ENCODE results near the gene COPA.
"Not testable (repeated sequence)": the region's sequence is repeated elsewhere in the genome, so short reads cannot be mapped to it uniquely, and the experiment has no call there.

Gene COPA

DNA sequence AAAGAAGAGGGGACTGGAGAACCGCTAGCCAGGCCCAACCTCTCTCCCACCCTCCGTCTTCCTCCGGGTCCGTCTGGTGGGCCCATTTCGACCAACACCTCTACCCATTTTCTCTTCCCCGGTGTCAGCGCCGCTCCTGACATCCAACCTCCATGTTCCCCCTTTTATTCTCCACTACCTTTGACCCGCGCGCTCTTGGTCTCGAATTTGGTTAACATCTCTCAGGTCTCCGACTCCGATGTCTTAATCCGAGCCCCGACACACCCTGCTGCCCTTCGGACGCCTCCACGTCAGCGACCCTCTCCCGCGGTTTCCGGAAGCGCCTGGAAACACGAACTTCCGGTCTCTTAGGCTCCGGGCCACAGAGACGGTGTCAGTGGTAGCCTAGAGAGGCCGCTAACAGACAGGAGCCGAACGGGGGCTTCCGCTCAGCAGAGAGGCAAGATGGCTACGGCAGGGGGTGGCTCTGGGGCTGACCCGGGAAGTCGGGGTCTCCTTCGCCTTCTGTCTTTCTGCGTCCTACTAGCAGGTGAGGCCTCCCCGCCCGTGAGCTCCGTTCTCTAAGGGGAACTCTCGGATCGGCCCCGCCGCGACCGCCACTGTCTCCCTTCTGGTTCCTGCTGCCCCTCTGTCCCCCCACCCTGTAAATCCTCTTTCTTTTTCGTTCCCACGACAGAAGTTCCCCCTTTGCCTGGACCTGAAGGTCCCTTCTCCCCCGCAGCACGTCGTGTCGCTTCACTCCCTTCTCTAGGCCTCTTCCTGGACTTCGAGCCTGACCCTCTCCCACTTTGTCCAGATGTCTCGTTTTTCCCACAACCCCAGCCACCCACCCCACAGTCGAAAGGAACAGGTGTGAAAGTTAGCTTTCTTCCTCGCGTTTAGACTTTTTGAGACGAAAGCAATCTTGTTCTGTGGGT is at the start of gene COPA, which contains the start of gene NCSTN:
TSS of gene COPA (minus strand) at position 298 of the 917 bp plus-strand sequence. CDS start at position 218, 80 bp downstream.
TSS of gene NCSTN (plus strand) at position 431 of the 917 bp plus-strand sequence. CDS start at position 445, 14 bp downstream.
- H3K27ac Mint-ChIP-seq = peak within 1 kb of the TSS; percentile 99
- H3K9me3 Mint-ChIP-seq = no peaks in the 10 kb centered on the region
- peaks cover 36% of the 10 kb centered on the region for H3K4me1 Mint-ChIP-seq (ENCODE audit: low read depth)
- peak; percentile 91 for DNase-seq (ENCODE audit: low spot score)
- H3K36me3 Mint-ChIP-seq (ENCODE audit: low read depth) = peaks cover 36% of the 10 kb centered on the region
- H3K27me3 Mint-ChIP-seq (ENCODE audit: low read depth) = no peaks in the 10 kb centered on the region
- H3K4me3 Mint-ChIP-seq = peak within 1 kb of the TSS; percentile 98

DNA sequence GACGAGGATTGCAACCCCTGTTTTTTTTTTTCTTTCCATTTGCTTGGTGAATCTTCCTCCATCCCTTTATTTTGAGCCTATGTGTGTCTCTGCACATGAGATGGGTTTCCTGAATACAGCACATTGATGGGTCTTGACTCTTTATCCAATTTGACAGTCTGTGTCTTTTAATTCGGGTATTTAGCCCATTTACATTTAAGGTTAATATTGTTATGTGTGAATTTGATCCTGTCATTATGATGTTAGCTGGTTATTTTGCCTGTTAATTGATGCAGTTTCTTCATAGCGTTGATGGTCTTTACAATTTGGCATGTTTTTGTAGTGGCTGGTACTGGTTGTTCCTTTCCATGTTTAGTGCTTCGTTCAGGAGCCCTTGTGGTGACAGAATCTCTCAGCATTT is 45.4 kb upstream of the COPA start:
- DNase-seq (ENCODE audit: low spot score); H3K36me3 Mint-ChIP-seq (ENCODE audit: low read depth); H3K27ac Mint-ChIP-seq; H3K4me1 Mint-ChIP-seq (ENCODE audit: low read depth); H3K4me3 Mint-ChIP-seq; H3K9me3 Mint-ChIP-seq: not testable (repeated sequence)
- H3K27me3 Mint-ChIP-seq (ENCODE audit: low read depth) = peaks cover 50% of the 10 kb centered on the region

DNA sequence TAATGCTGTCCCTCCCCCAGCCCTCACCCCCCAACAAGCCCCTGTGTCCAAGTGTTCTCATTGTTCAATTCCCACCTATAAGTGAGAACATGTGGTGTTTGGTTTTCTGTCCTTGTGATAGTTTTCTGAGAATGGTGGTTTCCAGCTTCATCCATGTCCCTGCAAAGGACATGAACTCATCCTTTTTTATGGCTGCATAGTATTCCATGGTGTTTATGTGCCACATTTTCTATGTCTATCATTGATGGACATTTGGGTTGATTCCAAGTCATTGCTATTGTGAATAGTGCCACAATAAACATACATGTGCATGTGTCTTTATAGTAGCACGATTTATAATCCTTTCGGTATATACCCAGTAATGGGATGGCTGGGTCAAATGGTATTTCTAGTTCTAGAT is 41.8 kb upstream of the COPA start:
- not testable (repeated sequence) for H3K4me1 Mint-ChIP-seq (ENCODE audit: low read depth); H3K9me3 Mint-ChIP-seq; H3K36me3 Mint-ChIP-seq (ENCODE audit: low read depth); H3K27ac Mint-ChIP-seq; H3K4me3 Mint-ChIP-seq; DNase-seq (ENCODE audit: low spot score)
- peaks cover 44% of the 10 kb centered on the region for H3K27me3 Mint-ChIP-seq (ENCODE audit: low read depth)

DNA sequence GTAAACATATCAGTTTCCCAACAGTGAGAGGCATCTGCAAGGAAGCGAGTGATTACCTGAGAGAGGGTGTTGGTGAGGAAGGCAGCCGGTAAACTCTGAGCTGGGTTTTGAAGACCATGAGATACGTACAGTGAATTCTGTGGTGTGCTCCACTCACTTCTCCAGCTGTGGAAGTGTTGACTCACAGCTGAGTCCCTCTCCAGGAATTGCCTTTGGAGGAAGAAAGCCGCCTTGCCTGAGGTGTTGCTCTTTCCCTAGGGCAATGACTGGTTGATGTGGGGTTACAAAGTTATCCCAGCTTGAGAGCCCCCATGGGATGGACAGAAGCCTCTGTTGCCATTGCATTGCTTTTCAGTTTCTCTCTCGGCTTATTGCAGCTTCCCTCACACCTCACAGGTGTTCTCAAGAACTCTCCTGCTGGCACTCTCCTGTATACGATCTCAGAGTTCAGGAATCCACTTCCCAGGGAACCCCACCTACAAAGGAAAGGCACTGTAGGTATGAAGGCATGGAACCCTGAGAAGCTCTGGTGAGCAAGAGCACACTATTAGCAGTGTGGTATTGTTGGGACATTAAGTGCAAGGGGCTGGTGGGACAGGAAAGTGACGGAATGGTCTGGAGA is 34.6 kb upstream of the COPA start:
- H3K4me1 Mint-ChIP-seq (ENCODE audit: low read depth) = peaks cover 14% of the 10 kb centered on the region
- DNase-seq (ENCODE audit: low spot score) = no peak
- no peak overlapping the region for H3K27ac Mint-ChIP-seq
- H3K36me3 Mint-ChIP-seq (ENCODE audit: low read depth) = no peaks in the 10 kb centered on the region
- H3K9me3 Mint-ChIP-seq = no peaks in the 10 kb centered on the region
- H3K27me3 Mint-ChIP-seq (ENCODE audit: low read depth) = peaks cover 10% of the 10 kb centered on the region
- H3K4me3 Mint-ChIP-seq = no peak overlapping the region

DNA sequence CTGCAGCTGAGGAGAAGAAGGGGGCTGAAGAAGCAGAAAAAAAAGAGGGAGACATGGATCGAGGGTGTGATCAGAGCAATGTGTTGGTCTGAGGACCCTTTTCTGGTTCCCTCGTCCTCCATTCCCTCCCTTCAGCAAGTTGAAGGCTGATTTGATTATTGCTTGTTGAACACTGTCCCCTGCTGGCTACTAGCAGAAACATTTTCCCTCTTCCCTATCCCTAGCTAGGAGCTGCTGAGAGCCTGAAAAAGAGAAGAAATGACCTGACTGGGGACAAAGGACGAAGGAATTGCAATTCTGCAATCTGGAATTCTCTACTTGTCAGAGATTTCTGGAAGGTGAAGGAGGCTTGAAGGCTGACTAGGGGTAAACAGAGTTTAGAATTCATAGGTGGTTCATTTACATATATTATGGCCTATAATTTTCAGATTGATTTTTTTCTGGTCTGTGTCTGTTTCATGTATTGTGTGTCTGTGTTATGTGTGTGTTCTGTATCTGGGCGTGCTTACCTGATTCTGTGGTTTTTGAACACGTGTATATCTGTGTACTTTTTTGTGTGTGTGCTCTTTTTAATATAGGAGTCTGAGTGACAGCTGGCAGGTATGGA is 33.6 kb upstream of the COPA start:
- Mint-ChIP-seq H3K4me1 (ENCODE audit: low read depth) (peaks cover 14% of the 10 kb centered on the region), H3K27me3 (ENCODE audit: low read depth) (peaks cover 10% of the 10 kb centered on the region), H3K9me3 (no peaks in the 10 kb centered on the region), H3K4me3 (peak overlapping the region; percentile 27), H3K36me3 (ENCODE audit: low read depth) (no peaks in the 10 kb centered on the region), H3K27ac (no peak overlapping the region)
- DNase-seq (ENCODE audit: low spot score) = peak; percentile 27

DNA sequence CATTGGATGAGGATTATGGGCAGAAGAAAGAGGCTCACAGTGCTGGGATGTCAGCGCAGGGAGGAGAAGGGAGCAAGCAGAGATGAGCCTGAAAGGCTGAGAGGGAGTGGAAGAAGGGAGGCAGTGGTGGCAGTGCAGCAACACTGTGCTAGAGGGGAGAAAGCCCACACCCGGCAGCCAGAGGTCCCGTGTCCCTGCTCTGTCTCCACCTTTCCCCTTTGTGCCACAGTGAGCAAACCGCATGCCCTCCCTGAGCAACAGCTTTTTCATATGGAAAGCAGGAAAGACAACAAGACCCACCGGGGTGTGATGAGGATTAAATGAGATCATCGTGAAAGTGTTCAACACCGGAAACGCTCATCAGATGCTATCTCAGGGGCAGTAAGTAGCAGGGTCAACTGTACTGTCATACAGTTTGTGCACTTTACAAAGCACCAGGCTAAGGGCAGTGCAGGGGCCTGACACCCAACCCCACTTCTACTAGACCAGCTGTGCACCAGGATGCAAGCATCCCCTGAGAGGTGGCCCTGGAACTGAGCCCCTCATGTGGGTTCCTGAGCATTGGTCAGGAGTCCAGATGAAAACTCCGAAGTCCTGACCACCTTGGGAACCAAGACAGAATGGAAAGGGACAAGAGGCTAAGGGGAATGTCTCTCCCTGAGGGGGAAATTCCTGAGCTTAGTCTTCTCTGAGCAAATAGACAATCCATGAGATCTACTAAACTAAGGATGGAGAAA is 32.9 kb upstream of the COPA start:
- H3K27ac Mint-ChIP-seq = peak overlapping the region; percentile 64
- peak; percentile 30 for DNase-seq (ENCODE audit: low spot score)
- peaks cover 14% of the 10 kb centered on the region for H3K4me1 Mint-ChIP-seq (ENCODE audit: low read depth)
- peak overlapping the region; percentile 27 for H3K4me3 Mint-ChIP-seq
- peaks cover 10% of the 10 kb centered on the region for H3K27me3 Mint-ChIP-seq (ENCODE audit: low read depth)
- H3K36me3 Mint-ChIP-seq (ENCODE audit: low read depth) = no peaks in the 10 kb centered on the region
- no peaks in the 10 kb centered on the region for H3K9me3 Mint-ChIP-seq

DNA sequence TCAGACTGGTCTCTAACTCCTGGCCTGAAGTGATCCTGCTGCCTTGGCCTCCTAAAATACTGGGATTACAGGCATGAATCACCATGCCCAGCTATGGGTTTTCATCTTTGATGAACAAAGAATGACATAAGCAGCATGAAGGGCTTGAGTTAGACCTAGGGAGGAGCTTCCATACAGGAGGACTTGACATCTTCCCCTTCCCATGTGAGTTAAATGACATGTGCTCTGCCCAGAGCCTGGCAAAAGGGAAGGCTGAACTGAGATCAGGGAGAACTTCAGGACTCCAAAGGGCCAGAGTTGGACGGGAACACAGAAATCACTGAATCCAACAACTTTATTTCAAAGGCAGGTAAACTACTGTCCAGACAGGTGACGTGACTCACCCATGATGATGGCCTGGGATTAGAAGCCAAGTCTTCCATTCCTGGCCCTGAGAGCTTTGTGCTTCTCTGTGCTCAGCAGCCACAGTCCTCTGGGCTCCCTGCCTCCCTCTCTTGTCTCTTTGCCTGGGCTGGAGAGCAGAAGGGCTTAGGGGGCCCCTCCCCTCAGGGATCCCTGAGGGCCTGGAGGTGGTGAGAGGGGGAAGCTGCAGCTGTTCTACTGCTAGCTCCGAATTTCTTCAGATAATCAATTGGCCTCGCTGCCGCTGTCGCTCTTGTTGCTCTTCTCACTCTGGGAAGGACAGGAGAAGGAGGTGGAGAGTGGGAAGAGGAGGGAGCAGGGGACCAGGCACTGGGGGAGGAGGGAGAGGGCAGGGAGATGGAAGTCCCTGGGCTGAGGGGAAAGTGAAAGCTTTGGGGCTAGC is 31.5 kb upstream of the COPA start:
- Mint-ChIP-seq H3K27ac (no peak overlapping the region), H3K36me3 (ENCODE audit: low read depth) (no peaks in the 10 kb centered on the region), H3K9me3 (no peaks in the 10 kb centered on the region), H3K27me3 (ENCODE audit: low read depth) (peaks cover 10% of the 10 kb centered on the region), H3K4me3 (no peak overlapping the region), H3K4me1 (ENCODE audit: low read depth) (peaks cover 14% of the 10 kb centered on the region)
- DNase-seq (ENCODE audit: low spot score) = no peak

DNA sequence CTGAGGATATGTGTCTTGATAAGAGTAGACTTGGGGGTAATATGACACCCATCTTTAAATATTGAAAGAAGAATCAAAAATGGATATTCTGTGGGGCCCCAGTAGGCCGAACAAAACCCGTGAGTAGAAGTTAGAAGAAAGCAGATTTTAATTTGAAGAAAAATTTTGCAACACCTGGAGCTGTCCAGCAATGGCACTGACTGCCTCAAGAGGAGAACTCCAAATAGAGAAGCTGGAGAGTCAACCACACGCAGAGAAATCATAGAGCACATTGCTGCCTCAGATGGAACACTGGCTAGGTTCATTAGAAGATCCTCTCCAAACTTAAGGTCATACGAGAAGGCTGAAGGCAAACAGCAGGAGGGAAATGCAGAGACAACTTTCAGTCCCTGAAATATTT is 30.6 kb upstream of the COPA start:
- peaks cover 14% of the 10 kb centered on the region for H3K4me1 Mint-ChIP-seq (ENCODE audit: low read depth)
- H3K36me3 Mint-ChIP-seq (ENCODE audit: low read depth) = no peaks in the 10 kb centered on the region
- H3K27ac Mint-ChIP-seq = no peak overlapping the region
- peaks cover 6% of the 10 kb centered on the region for H3K27me3 Mint-ChIP-seq (ENCODE audit: low read depth)
- DNase-seq (ENCODE audit: low spot score) = no peak
- no peak overlapping the region for H3K4me3 Mint-ChIP-seq
- H3K9me3 Mint-ChIP-seq = no peaks in the 10 kb centered on the region

DNA sequence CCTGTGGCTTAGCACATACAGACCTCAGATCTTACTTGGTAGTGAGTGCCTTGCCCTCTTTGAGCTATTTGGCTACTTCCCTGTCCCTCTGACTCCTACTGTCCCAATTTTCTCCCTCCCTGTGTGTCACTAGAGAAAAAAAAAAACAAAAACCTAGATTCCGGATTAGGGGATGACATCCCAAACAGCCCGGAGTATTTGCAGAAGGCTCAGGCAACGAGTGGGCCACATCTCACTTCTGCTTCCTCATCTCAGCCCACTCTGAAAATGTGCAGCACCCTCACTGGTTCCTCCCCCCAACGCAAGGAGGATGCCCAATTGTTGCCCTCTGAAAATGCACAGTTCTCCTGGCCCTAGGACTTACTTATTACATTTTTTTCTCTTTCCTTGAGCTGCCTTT is 28.7 kb upstream of the COPA start:
- Mint-ChIP-seq H3K36me3 (ENCODE audit: low read depth) (no peaks in the 10 kb centered on the region), H3K27me3 (ENCODE audit: low read depth) (peaks cover 5% of the 10 kb centered on the region), H3K27ac (no peak overlapping the region), H3K9me3 (no peaks in the 10 kb centered on the region), H3K4me1 (ENCODE audit: low read depth) (peaks cover 21% of the 10 kb centered on the region), H3K4me3 (no peak overlapping the region)
- no peak for DNase-seq (ENCODE audit: low spot score)

DNA sequence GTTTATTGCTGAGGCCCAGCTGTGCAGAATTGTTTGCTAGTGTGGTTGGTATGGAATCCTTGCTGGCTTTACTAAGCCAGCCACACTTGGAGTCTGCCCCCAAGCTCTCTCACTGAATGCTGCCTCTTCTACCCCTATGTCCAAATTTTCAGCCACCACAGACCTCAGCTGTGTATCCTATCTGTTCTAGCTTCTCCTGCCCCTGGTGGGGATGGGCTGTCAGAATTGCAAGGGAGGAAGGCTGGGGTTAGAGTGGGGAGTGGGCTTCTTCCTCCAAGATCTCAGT is 28.2 kb upstream of the COPA start:
- Mint-ChIP-seq H3K4me1 (ENCODE audit: low read depth) (peaks cover 18% of the 10 kb centered on the region), H3K4me3 (no peak overlapping the region), H3K36me3 (ENCODE audit: low read depth) (no peaks in the 10 kb centered on the region), H3K27me3 (ENCODE audit: low read depth) (peaks cover 5% of the 10 kb centered on the region), H3K27ac (no peak overlapping the region), H3K9me3 (no peaks in the 10 kb centered on the region)
- DNase-seq (ENCODE audit: low spot score) = no peak

DNA sequence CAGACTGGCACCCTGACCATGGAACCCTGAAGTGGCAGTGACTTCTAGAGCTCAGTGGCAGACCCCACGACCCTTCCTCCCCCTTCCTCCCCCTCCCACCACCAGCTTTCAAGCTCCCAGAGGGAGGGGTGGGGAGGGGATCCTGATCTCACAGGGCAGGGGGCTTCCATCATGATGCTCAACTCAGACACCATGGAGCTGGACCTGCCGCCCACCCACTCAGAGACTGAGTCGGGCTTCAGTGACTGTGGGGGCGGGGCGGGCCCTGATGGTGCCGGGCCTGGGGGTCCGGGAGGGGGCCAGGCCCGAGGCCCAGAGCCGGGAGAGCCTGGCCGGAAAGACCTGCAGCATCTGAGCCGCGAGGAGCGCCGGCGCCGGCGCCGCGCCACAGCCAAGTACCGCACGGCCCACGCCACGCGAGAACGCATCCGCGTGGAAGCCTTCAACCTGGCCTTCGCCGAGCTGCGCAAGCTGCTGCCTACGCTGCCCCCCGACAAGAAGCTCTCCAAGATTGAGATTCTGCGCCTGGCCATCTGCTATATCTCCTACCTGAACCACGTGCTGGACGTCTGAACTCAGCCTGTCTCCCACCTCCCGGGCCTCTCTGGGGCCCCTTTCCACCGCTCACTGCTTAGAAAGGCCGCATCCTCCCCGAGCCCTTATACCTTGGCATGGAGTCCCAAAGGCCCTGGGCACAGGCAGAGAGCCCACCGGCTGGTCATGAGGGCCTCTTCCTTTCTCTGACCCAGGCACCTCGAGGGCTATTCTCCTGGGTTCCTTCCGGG is 27.7 kb upstream of the COPA start:
- Mint-ChIP-seq H3K27me3 (ENCODE audit: low read depth) (peaks cover 5% of the 10 kb centered on the region), H3K27ac (no peak overlapping the region), H3K36me3 (ENCODE audit: low read depth) (no peaks in the 10 kb centered on the region), H3K4me3 (no peak overlapping the region), H3K4me1 (ENCODE audit: low read depth) (peaks cover 12% of the 10 kb centered on the region), H3K9me3 (no peaks in the 10 kb centered on the region)
- DNase-seq (ENCODE audit: low spot score) = no peak

DNA sequence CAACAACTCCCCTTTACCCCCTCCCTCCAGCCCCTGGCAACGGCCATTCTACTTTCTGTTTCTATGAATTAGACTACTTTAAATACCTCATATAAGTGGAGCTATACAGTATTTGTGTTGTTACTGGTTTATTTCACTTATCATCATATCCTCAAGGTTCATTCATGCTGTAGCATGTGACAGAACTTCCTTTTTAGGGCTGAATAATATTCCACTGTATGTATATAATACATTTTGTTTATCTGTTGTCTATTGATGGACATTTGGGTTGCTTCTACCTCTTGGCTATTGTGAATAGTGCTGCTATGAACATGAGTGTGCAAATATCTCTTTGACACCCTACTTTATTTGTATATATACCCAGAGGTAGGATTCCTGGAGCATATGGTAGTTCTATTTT is 26.0 kb upstream of the COPA start:
- Mint-ChIP-seq H3K36me3 (ENCODE audit: low read depth) (no peaks in the 10 kb centered on the region), H3K27ac (no peak overlapping the region), H3K4me3 (no peak overlapping the region), H3K27me3 (ENCODE audit: low read depth) (peaks cover 5% of the 10 kb centered on the region), H3K4me1 (ENCODE audit: low read depth) (peaks cover 9% of the 10 kb centered on the region), H3K9me3 (no peaks in the 10 kb centered on the region)
- no peak for DNase-seq (ENCODE audit: low spot score)

Data from T-helper 2 cell treated with Interferon-gamma antibody and Interleukin-4, amounts not matched to agents 5 μg/mL and 100 μg/mL, for 36 hours (primary cell).